GM12878 (cell line): ENCODE measurements around the gene CACNA2D1. TPM values are rescaled to one million over a fixed set of nuclear protein-coding genes. Genes with fewer than 3 reads are reported as not detected.

Experiments
- ATAC-seq: fragments of 200-7000 bp; cut with Tn5 transposase; 3 replicates; pipeline ENCODE4 v1.9.1; 2020; ENCODE audit warnings: mild to moderate bottlenecking, moderate library complexity
- BruUV-seq: library from RNA; stranded (reverse); fragments of 400-500 nt; replicated peaks from 2 replicates; lab custom pipeline; 2021; lab: Mats Ljungman, UMichigan
- CTCF ChIA-PET: fragments of 300-600 bp; sonication (Branson Sonifier 250); formaldehyde crosslinking; extraction: SDS; loops from one replicate; lab custom pipeline; 2021; ENCODE audit warnings: inconsistent platforms; lab: Yijun Ruan, JAX
- POLR2A ChIA-PET: fragments of 350-600 bp; formaldehyde crosslinking; extraction: SDS; loops from one replicate; lab custom pipeline; 2021; ENCODE audit warnings: inconsistent platforms; lab: Charles Lee
- RAD21 ChIA-PET: fragments of 300-600 bp; sonication (Branson Sonifier 250); formaldehyde crosslinking; loops from one replicate; lab custom pipeline; 2023; ENCODE audit warnings: antibody characterized with exemption; ENCODE audit not compliant: unreplicated experiment; lab: Charles Lee
- SMC1A ChIA-PET: fragments of 300-600 bp; sonication (Branson Sonifier 250); formaldehyde crosslinking; loops from one replicate; lab custom pipeline; 2023; ENCODE audit not compliant: unreplicated experiment, uncharacterized antibody; lab: Charles Lee
- DNase-seq: peaks from one replicate; pipeline ENCODE4 v3.0.0-alpha.2; 2011; ENCODE audit warnings: low read depth, low spot score
- FAIRE-seq: peaks from 3 replicates; lab custom pipeline; 2011; peaks lifted over from hg19 to GRCh38; lab: Jason Lieb, UNC
- H2AFZ ChIP-seq: 2 replicates; pipeline ENCODE4 v1.6.0; 2011; ENCODE audit warnings: low read depth, low read length, control low read depth; ENCODE audit not compliant: control insufficient read depth
- H3K27ac ChIP-seq: 2 replicates; pipeline ENCODE4 v1.5.1; 2011; ENCODE audit warnings: control low read depth; ENCODE audit not compliant: control insufficient read depth, insufficient read depth
- H3K27me3 ChIP-seq, 2 experiments: replicated peaks in 1 of 2; 2 replicates each; pipeline versions ENCODE4 v1.6.0 to v1.6.1; 2011; ENCODE audit warnings: low read length in 1 of 2; ENCODE audit not compliant: control insufficient read depth in 2 of 2, insufficient read depth in 2 of 2
- H3K36me3 ChIP-seq, 2 experiments: 2 replicates each; pipeline ENCODE4 v1.5.1; 2011; ENCODE audit warnings: low read length in 1 of 2; ENCODE audit not compliant: control insufficient read depth in 2 of 2, insufficient read depth in 2 of 2
- H3K4me1 ChIP-seq: 2 replicates; pipeline ENCODE4 v1.6.1; 2011; ENCODE audit warnings: mild to moderate bottlenecking, low read length, moderate library complexity, mixed read lengths; ENCODE audit not compliant: control insufficient read depth, insufficient read depth
- H3K4me2 ChIP-seq: 2 replicates; pipeline ENCODE4 v1.6.0; 2011; ENCODE audit warnings: control low read depth; ENCODE audit not compliant: control insufficient read depth, insufficient read depth
- H3K4me3 ChIP-seq: fragments of 200-600 bp; sonication (generic); 2 replicates; pipeline ENCODE4 v1.5.1; 2016
- H3K79me2 ChIP-seq: 2 replicates; pipeline ENCODE4 v1.6.0; 2011; ENCODE audit warnings: low read length; ENCODE audit not compliant: control insufficient read depth, insufficient read depth
- H3K9ac ChIP-seq: 2 replicates; pipeline ENCODE4 v1.8.0; 2011; ENCODE audit warnings: low read length, control low read depth, mixed read lengths; ENCODE audit not compliant: control insufficient read depth, insufficient read depth
- H3K9me3 ChIP-seq: replicated peaks from 3 replicates; pipeline ENCODE4 v1.5.1; 2011; ENCODE audit warnings: mild to moderate bottlenecking, low read length; ENCODE audit not compliant: control insufficient read depth, insufficient read depth
- H4K20me1 ChIP-seq: 2 replicates; pipeline ENCODE4 v1.6.0; 2011; ENCODE audit not compliant: control insufficient read depth, insufficient read depth
- CEBPB ChIP-seq, 2 experiments: fragments of 150-350 bp in 1 of 2; IDR thresholded peaks; 2 replicates each; pipeline ENCODE4 v1.6.1; 2012 to 2014; ENCODE audit warnings: low read depth in 2 of 2, low read length in 2 of 2, borderline replicate concordance in 1 of 2, inconsistent platforms in 1 of 2
- E4F1 ChIP-seq: fragments of 450-650 bp; IDR thresholded peaks from 2 replicates; pipeline ENCODE4 v1.6.1; 2018; ENCODE audit warnings: borderline replicate concordance, mild to moderate bottlenecking; ENCODE audit not compliant: partially characterized antibody
- NFYA ChIP-seq: IDR thresholded peaks from 2 replicates; pipeline ENCODE4 v1.6.1; 2011; ENCODE audit warnings: low read depth, mild to moderate bottlenecking, low read length, improper control_type of control experiment, borderline replicate concordance
- TCF7 ChIP-seq: IDR thresholded peaks from 2 replicates; pipeline ENCODE4 v1.6.1; 2014; ENCODE audit warnings: antibody characterized with exemption, borderline replicate concordance
- ZBED1 ChIP-seq: IDR thresholded peaks from 2 replicates; pipeline ENCODE4 v1.6.1; 2016; ENCODE audit warnings: borderline replicate concordance
- ZBTB40 ChIP-seq: fragments of 450-650 bp; IDR thresholded peaks from 2 replicates; pipeline ENCODE4 v1.6.1; 2016; ENCODE audit warnings: mild to moderate bottlenecking, moderate library complexity, borderline replicate concordance
- WGBS: methylation state at CpG from one replicate; pipeline ENCODE4 v1.1.6; 2016; ENCODE audit warnings: low lambda C conversion rate; ENCODE audit not compliant: insufficient replicate concordance, insufficient coverage; ENCODE audit errors: missing lambda C conversion rate; 5-methylcytosine and 5-hydroxymethylcytosine counted together
- in situ Hi-C: fragments of 300-500 bp; cut with MboI; formaldehyde crosslinking; loops from 9 replicates; pipeline ENCODE4 v1.14.3; 2018; ENCODE audit warnings: mixed read lengths
- intact Hi-C: fragments of 100-400 bp; cut with micrococcal nuclease; formaldehyde crosslinking; loops from one replicate; pipeline ENCODE4 v1.14.2; 2022; ENCODE audit not compliant: unreplicated experiment
- polyA plus RNA-seq, 11 experiments: library from polyadenylated mRNA; depleted of rRNA in 4 of 11; unstranded in 6 of 11; stranded (reverse) in 5 of 11; fragments of >200 nt; fragmentation: Nextera tagmentation in 4 of 11; fragmentation: Illumina TruSeq in 1 of 11; extraction: Ambion mirVana in 4 of 11; extraction: Trizol in 1 of 11; gene quantifications; 1 replicate in 1 of 11; 2 replicates in 10 of 11; pipeline versions ENCODE4 v1.2.1 to v1.2.3, GENCODE V29; 2011 to 2016; ENCODE audit warnings: inconsistent platforms in 2 of 11, missing spikeins in 2 of 11, low read depth in 1 of 11
- total RNA-seq, 4 experiments: library from RNA; depleted of rRNA in 3 of 4; stranded (reverse); fragments of >200 nt in 3 of 4; fragmentation: Illumina TruSeq in 1 of 4; extraction: Trizol in 1 of 4; gene quantifications; 2 replicates each; pipeline versions ENCODE4 v1.2.1 to v1.2.3, GENCODE V29; 2013 to 2021

The CACNA2D1 gene
- total and polyA plus RNA-seq, 10 of the 15 experiments (the other 5 are each of a cell fraction or from before 2014, with no cell fraction given), result 0.14 to 14.8 (median 0.97) TPM

- TF ChIP-seq ZBTB40 (no peak), TCF7 (no peak), NFYA (no peak), ZBED1 (no peak), E4F1 (no peak), CEBPB (IDR thresholded peaks at IDR 0.05; ENCODE audit: borderline replicate concordance in 1 of 2, low read depth in 2 of 2, low read length in 2 of 2) (no peak)
- TF ChIP-seq, all 136 proteins: peak for 0
- no peak; the same call in 2 of the 3 replicates for ATAC-seq
- SMC1A ChIA-PET, result interaction anchor here (1.3 to 2.6 kb wide), 3 partner anchors 21 to 211 kb away, joined by 3 to 6 read pairs (median 3); no protein-coding TSS in a partner anchor
These were observed 7.2 kb upstream of the CACNA2D1 start for GRCh38 chr7:82450759-82451158.

More at GRCh38 chr7:82450759-82451158, 7.2 kb upstream of the CACNA2D1 start:
- Histone ChIP-seq H3K27ac (no peak overlapping the region), H3K4me1 (no peaks in the 10 kb centered on the region), H3K4me3 (no peak overlapping the region), H3K79me2 (no peaks in the 10 kb centered on the region), H4K20me1 (no peaks in the 10 kb centered on the region), H3K27me3 (no peaks in the 10 kb centered on the region), H3K9me3 (no peaks in the 10 kb centered on the region), H3K36me3 (no peaks in the 10 kb centered on the region), H3K4me2 (no peak overlapping the region), H3K9ac (no peak overlapping the region), H2AFZ (no peak overlapping the region)
- no peak for FAIRE-seq
- BruUV-seq, result no TSS peak
- POLR2A ChIA-PET, result no interaction called here
- no peak for DNase-seq
- RAD21 ChIA-PET, result interaction anchor here (1.1 kb wide), 1 partner anchor 120 kb away, joined by 3 read pairs; no protein-coding TSS in a partner anchor
- in situ Hi-C loops, result no loop called here
- CTCF ChIA-PET, result no interaction called here
- 23% methylated on average over 7 of the region's 7 CpGs for WGBS
- intact Hi-C loops, result no loop called here
